MM.1S (cell line): Measurements from ENCODE around the gene PGBD1.

ENCODE experiments used
- CTCF ChIP-seq: fragments of 300-600 bp; sonication (generic); IDR thresholded peaks from 2 replicates; pipeline ENCODE4 v1.5.1; 2016; ENCODE audit warnings: antibody characterized with exemption, low read length, mixed read lengths
- EZH2 ChIP-seq: fragments of 300-600 bp; sonication (generic); optimal IDR thresholded peaks from 2 replicates; pipeline ENCODE3; 2017; ENCODE audit warnings: low read depth, mild to moderate bottlenecking, antibody characterized with exemption, low read length, mixed read lengths

- TF ChIP-seq CTCF (no peak), EZH2 (no peak)
These were observed 13.7 kb upstream of the PGBD1 start for GRCh38 chr6:28267695-28268059.
